ENCODE data around the gene OTOS.

The OTOS gene

GRCh38 chr2:240136671-240137292 lies 3.7 kb downstream of the OTOS start:
- peaks cover 7% of the 10 kb centered on the region for H3K79me1 ChIP-seq (ENCODE audit: low read length)
- no peak overlapping the region for H2BK5ac ChIP-seq (ENCODE audit: low read depth, low read length, poor library complexity)
- peak overlapping the region; percentile 89 for H3K4me3 ChIP-seq (ENCODE audit: low read depth, low read length)
- H2BK12ac ChIP-seq (ENCODE audit: low read length) = no peak overlapping the region
- H3K27ac ChIP-seq (ENCODE audit: low read depth, low read length) = no peak overlapping the region
- H3K4ac ChIP-seq (ENCODE audit: low read depth, low read length) = no peak overlapping the region
- H3K14ac ChIP-seq (ENCODE audit: low read length) = peak overlapping the region; percentile 61
- no peak overlapping the region for H2BK120ac ChIP-seq (ENCODE audit: insufficient read depth, low read length, poor library complexity)
- H3K27me3 ChIP-seq (ENCODE audit: insufficient read depth, low read length) = no peaks in the 10 kb centered on the region
- peak overlapping the region; percentile 95 for H4K8ac ChIP-seq (ENCODE audit: low read depth, low read length)
- H3K9ac ChIP-seq (ENCODE audit: low read length) = no peak overlapping the region
- H3K4me1 ChIP-seq (ENCODE audit: control insufficient read depth in 1 of 2, insufficient read depth in 2 of 2, low read length in 2 of 2) = peaks cover 12 to 14% of the 10 kb centered on the region in 2 experiments
- peak overlapping the region; percentile 84 for H4K12ac ChIP-seq (ENCODE audit: low read depth, low read length)
- H3K18ac ChIP-seq (ENCODE audit: low read length) = peak overlapping the region; percentile 32
- peak overlapping the region; percentile 76 for H2AFZ ChIP-seq (ENCODE audit: insufficient read depth, low read length, poor library complexity)
- DNase-seq = no peak
- H3K9me3 ChIP-seq (ENCODE audit: insufficient read depth, low read depth, low read length) = peaks cover 3% of the 10 kb centered on the region
- peaks cover 18% of the 10 kb centered on the region in 2 experiments for H3K36me3 ChIP-seq (ENCODE audit: control insufficient read depth in 1 of 2, insufficient read depth in 2 of 2, low read length in 2 of 2)
- WGBS (ENCODE audit: extremely low coverage, insufficient coverage, insufficient read length) = no CpG with 5 or more reads among the region's 36 CpGs
- H3K23ac ChIP-seq (ENCODE audit: low read length) = no peak overlapping the region
- peaks cover 10% of the 10 kb centered on the region for H3K79me2 ChIP-seq (ENCODE audit: control insufficient read depth, insufficient read depth, low read length, poor library complexity)
- no peak overlapping the region for H2AK5ac ChIP-seq (ENCODE audit: low read length)
- peak overlapping the region; percentile 59 for H4K91ac ChIP-seq (ENCODE audit: low read depth, low read length)
- peak overlapping the region; percentile 94 for H3K4me2 ChIP-seq (ENCODE audit: low read length)

- peak within 1 kb of the TSS; percentile 95 for H4K8ac ChIP-seq (ENCODE audit: low read depth, low read length)
- H2AK5ac ChIP-seq (ENCODE audit: low read length) = no peak within 1 kb of the TSS
- peaks cover 24 to 25% of the 10 kb centered on the region in 2 experiments for H3K36me3 ChIP-seq (ENCODE audit: control insufficient read depth in 1 of 2, insufficient read depth in 2 of 2, low read length in 2 of 2)
- no peaks in the 10 kb centered on the region for H3K27me3 ChIP-seq (ENCODE audit: insufficient read depth, low read length)
- H3K79me1 ChIP-seq (ENCODE audit: low read length) = peaks cover 7% of the 10 kb centered on the region
- WGBS (ENCODE audit: extremely low coverage, insufficient coverage, insufficient read length) = no CpG with 5 or more reads among the region's 79 CpGs
- H2BK5ac ChIP-seq (ENCODE audit: low read depth, low read length, poor library complexity) = no peak within 1 kb of the TSS
- H3K4ac ChIP-seq (ENCODE audit: low read depth, low read length) = peak within 1 kb of the TSS; percentile 85
- peak within 1 kb of the TSS; percentile 94 for H3K4me2 ChIP-seq (ENCODE audit: low read length)
- peak within 1 kb of the TSS; percentile 84 for H3K9ac ChIP-seq (ENCODE audit: low read length)
- peak; percentile 76 to 88 for DNase-seq
- H3K9me3 ChIP-seq (ENCODE audit: insufficient read depth, low read depth, low read length) = peaks cover 3% of the 10 kb centered on the region
- H3K4me3 ChIP-seq (ENCODE audit: low read depth, low read length) = peak within 1 kb of the TSS; percentile 89
- peaks cover 10% of the 10 kb centered on the region for H3K79me2 ChIP-seq (ENCODE audit: control insufficient read depth, insufficient read depth, low read length, poor library complexity)
- peak within 1 kb of the TSS; percentile 87 for H3K18ac ChIP-seq (ENCODE audit: low read length)
- no peak within 1 kb of the TSS for H2BK12ac ChIP-seq (ENCODE audit: low read length)
- no peak within 1 kb of the TSS for H3K27ac ChIP-seq (ENCODE audit: low read depth, low read length)
- H4K12ac ChIP-seq (ENCODE audit: low read depth, low read length) = peak within 1 kb of the TSS; percentile 95
- peak within 1 kb of the TSS; percentile 82 for H2AFZ ChIP-seq (ENCODE audit: insufficient read depth, low read length, poor library complexity)
- H3K23ac ChIP-seq (ENCODE audit: low read length) = no peak within 1 kb of the TSS
- peak within 1 kb of the TSS; percentile 45 for H2BK120ac ChIP-seq (ENCODE audit: insufficient read depth, low read length, poor library complexity)
- H3K14ac ChIP-seq (ENCODE audit: low read length) = peak within 1 kb of the TSS; percentile 87
- peak within 1 kb of the TSS; percentile 63 for H4K91ac ChIP-seq (ENCODE audit: low read depth, low read length)
- peaks cover 12 to 14% of the 10 kb centered on the region in 2 experiments for H3K4me1 ChIP-seq (ENCODE audit: control insufficient read depth in 1 of 2, insufficient read depth in 2 of 2, low read length in 2 of 2)
These were observed 4.3 kb downstream of the OTOS start, which contains the start of gene COPS9 for GRCh38 chr2:240136013-240136670. COPS9 (minus strand) TSS chr2:240136305; CDS start chr2:240136284, 21 bp downstream.

- Histone ChIP-seq H3K4ac (ENCODE audit: low read depth, low read length) (peak overlapping the region; percentile 85), H2AFZ (ENCODE audit: insufficient read depth, low read length, poor library complexity) (peak overlapping the region; percentile 82), H3K18ac (ENCODE audit: low read length) (peak overlapping the region; percentile 87), H3K4me2 (ENCODE audit: low read length) (peak overlapping the region; percentile 91), H3K27me3 (ENCODE audit: insufficient read depth, low read length) (no peaks in the 10 kb centered on the region), H2BK12ac (ENCODE audit: low read length) (no peak overlapping the region), H4K91ac (ENCODE audit: low read depth, low read length) (peak overlapping the region; percentile 63), H3K4me1 (ENCODE audit: control insufficient read depth in 1 of 2, insufficient read depth in 2 of 2, low read length in 2 of 2) (peaks cover 12 to 14% of the 10 kb centered on the region in 2 experiments), H3K9ac (ENCODE audit: low read length) (peak overlapping the region; percentile 84), H3K23ac (ENCODE audit: low read length) (no peak overlapping the region), H3K4me3 (ENCODE audit: low read depth, low read length) (peak overlapping the region; percentile 89), H2AK5ac (ENCODE audit: low read length) (no peak overlapping the region), H4K12ac (ENCODE audit: low read depth, low read length) (peak overlapping the region; percentile 95), H2BK5ac (ENCODE audit: low read depth, low read length, poor library complexity) (no peak overlapping the region), H3K36me3 (ENCODE audit: control insufficient read depth in 1 of 2, insufficient read depth in 2 of 2, low read length in 2 of 2) (peaks cover 27 to 29% of the 10 kb centered on the region in 2 experiments), H3K27ac (ENCODE audit: low read depth, low read length) (no peak overlapping the region), H3K79me2 (ENCODE audit: control insufficient read depth, insufficient read depth, low read length, poor library complexity) (peaks cover 10% of the 10 kb centered on the region), H3K9me3 (ENCODE audit: insufficient read depth, low read depth, low read length) (peaks cover 3% of the 10 kb centered on the region), H2BK120ac (ENCODE audit: insufficient read depth, low read length, poor library complexity) (peak overlapping the region; percentile 45), H3K79me1 (ENCODE audit: low read length) (peaks cover 7% of the 10 kb centered on the region), H3K14ac (ENCODE audit: low read length) (peak overlapping the region; percentile 87), H4K8ac (ENCODE audit: low read depth, low read length) (peak overlapping the region; percentile 95)
- DNase-seq = no peak
- WGBS (ENCODE audit: extremely low coverage, insufficient coverage, insufficient read length) = no CpG with 5 or more reads among the region's 17 CpGs
These were observed 4.8 kb downstream of the OTOS start for GRCh38 chr2:240135706-240136012.

- H2AFZ ChIP-seq (ENCODE audit: insufficient read depth, low read length, poor library complexity) = peak overlapping the region; percentile 13
- H3K14ac ChIP-seq (ENCODE audit: low read length) = no peak overlapping the region
- H3K79me2 ChIP-seq (ENCODE audit: control insufficient read depth, insufficient read depth, low read length, poor library complexity) = peaks cover 10% of the 10 kb centered on the region
- peaks cover 3% of the 10 kb centered on the region for H3K9me3 ChIP-seq (ENCODE audit: insufficient read depth, low read depth, low read length)
- peak overlapping the region; percentile 5 for H3K18ac ChIP-seq (ENCODE audit: low read length)
- peak overlapping the region; percentile 89 for H3K4me3 ChIP-seq (ENCODE audit: low read depth, low read length)
- H3K4ac ChIP-seq (ENCODE audit: low read depth, low read length) = peak overlapping the region; percentile 85
- H3K9ac ChIP-seq (ENCODE audit: low read length) = peak overlapping the region; percentile 84
- peak overlapping the region; percentile 36 for H4K12ac ChIP-seq (ENCODE audit: low read depth, low read length)
- H2BK5ac ChIP-seq (ENCODE audit: low read depth, low read length, poor library complexity) = no peak overlapping the region
- no peak overlapping the region for H3K23ac ChIP-seq (ENCODE audit: low read length)
- H2BK120ac ChIP-seq (ENCODE audit: insufficient read depth, low read length, poor library complexity) = no peak overlapping the region
- no peaks in the 10 kb centered on the region for H3K27me3 ChIP-seq (ENCODE audit: insufficient read depth, low read length)
- H2BK12ac ChIP-seq (ENCODE audit: low read length) = no peak overlapping the region
- H3K79me1 ChIP-seq (ENCODE audit: low read length) = peaks cover 7% of the 10 kb centered on the region
- no peak overlapping the region for H3K27ac ChIP-seq (ENCODE audit: low read depth, low read length)
- H3K4me1 ChIP-seq (ENCODE audit: control insufficient read depth in 1 of 2, insufficient read depth in 2 of 2, low read length in 2 of 2) = peaks cover 12 to 14% of the 10 kb centered on the region in 2 experiments
- no peak overlapping the region for H2AK5ac ChIP-seq (ENCODE audit: low read length)
- H3K36me3 ChIP-seq (ENCODE audit: control insufficient read depth in 1 of 2, insufficient read depth in 2 of 2, low read length in 2 of 2) = peaks cover 32 to 35% of the 10 kb centered on the region in 2 experiments
- no CpG with 5 or more reads among the region's 15 CpGs for WGBS (ENCODE audit: extremely low coverage, insufficient coverage, insufficient read length)
- H3K4me2 ChIP-seq (ENCODE audit: low read length) = peak overlapping the region; percentile 91
- no peak for DNase-seq
- no peak overlapping the region for H4K91ac ChIP-seq (ENCODE audit: low read depth, low read length)
- H4K8ac ChIP-seq (ENCODE audit: low read depth, low read length) = no peak overlapping the region
These were observed 5.4 kb downstream of the OTOS start for GRCh38 chr2:240134956-240135520.

All from trophoblast cell (in vitro differentiated cells and primary cell).